Stomach (tissue), 9 donors: ENCODE measurements around the gene U2SURP. TPM values are rescaled to one million over a fixed set of nuclear protein-coding genes. Genes with fewer than 3 reads are reported as not detected.
"Not testable (repeated sequence)": the region's sequence is repeated elsewhere in the genome, so short reads cannot be mapped to it uniquely, and the experiment has no call there.

Experiments used
- DNase-seq, 2 donors: peaks; one replicate each; pipeline versions ENCODE4 v3.0.0 to v3.0.0-alpha.2; 2013 to 2019
- H3K27ac ChIP-seq, 5 donors: fragments of 200-600 bp in 4 of 5; sonication (generic) in 4 of 5; one replicate each; pipeline ENCODE4 v1.5.1; 2013 to 2019; ENCODE audit warnings: mild to moderate bottlenecking in 1 of 5, moderate library complexity in 1 of 5
- H3K27me3 ChIP-seq, 3 donors: fragments of 200-600 bp; sonication (generic); one replicate each; pipeline ENCODE4 v1.5.1; 2017 to 2019; ENCODE audit warnings: mixed run types in 1 of 3
- H3K36me3 ChIP-seq, 4 donors: fragments of 200-600 bp; sonication (generic); 1 replicate in 3 of 4; 2 replicates in 1 of 4; pipeline ENCODE4 v1.5.1; 2016 to 2019
- H3K4me1 ChIP-seq, 4 donors: fragments of 200-600 bp; sonication (generic); one replicate each; pipeline ENCODE4 v1.5.1; 2016 to 2019
- H3K4me3 ChIP-seq, 4 donors: fragments of 200-600 bp; sonication (generic) in 3 of 4; one replicate each; pipeline ENCODE4 v1.5.1; 2016 to 2019; ENCODE audit warnings: mild to moderate bottlenecking in 1 of 4
- H3K9me3 ChIP-seq, 4 donors: fragments of 200-600 bp; sonication (generic); one replicate each; pipeline ENCODE4 v1.5.1; 2016 to 2019
- CTCF ChIP-seq, 7 experiments: fragments of 450-650 bp in 4 of 7; fragments of 200-600 bp in 3 of 7; sonication (generic) in 3 of 7; IDR thresholded peaks; one replicate each; pipeline ENCODE4 v1.5.1; 2016 to 2019; ENCODE audit warnings: antibody characterized with exemption in 7 of 7, control low read depth in 2 of 7, mild to moderate bottlenecking in 1 of 7
- EP300 ChIP-seq: sonication (generic); formaldehyde crosslinking; IDR thresholded peaks from one replicate; pipeline ENCODE4 v1.6.1; 2017; ENCODE audit warnings: antibody characterized with exemption
- POLR2A ChIP-seq, 4 donors: fragments of 450-650 bp; IDR thresholded peaks; one replicate each; pipeline ENCODE4 v1.6.1; 2016; ENCODE audit warnings: antibody characterized with exemption in 4 of 4, control low read depth in 2 of 4, mild to moderate bottlenecking in 1 of 4, moderate library complexity in 1 of 4
- POLR2AphosphoS5 ChIP-seq, 3 donors: sonication (generic); formaldehyde crosslinking; IDR thresholded peaks; one replicate each; pipeline ENCODE4 v1.6.1; 2016; ENCODE audit warnings: antibody characterized with exemption in 3 of 3
- WGBS, 5 donors: extraction: QIAGEN DNeasy Blood & Tissue Kit in 3 of 5; methylation state at CpG; one replicate each; pipeline versions ENCODE4 v1.1.5 to v1.1.7; 2013 to 2018; 5-methylcytosine and 5-hydroxymethylcytosine counted together
- intact Hi-C: fragments of 100-400 bp; cut with DNase I; formaldehyde crosslinking; loops from one replicate; pipeline ENCODE4 v1.15.1; 2023; ENCODE audit warnings: low total_unique reads
- polyA plus RNA-seq, 3 donors: library from polyadenylated mRNA; stranded (reverse); fragments of 200-250 nt; gene quantifications; one replicate each; pipeline ENCODE4 v1.2.3, GENCODE V29; 2013
- total RNA-seq, 5 donors: library from RNA; depleted of rRNA; stranded (reverse); fragments of >200 nt; gene quantifications; one replicate each; pipeline versions ENCODE4 v1.1.0 to v1.2.3, GENCODE V29; 2014 to 2016
- donor health status: healthy with polysubstance abuse.
- donor health status: Bipolar disorder and iron deficiency.
- donor health status: healthy.

The U2SURP gene
- total and polyA plus RNA-seq, 8 donors: 12.8 to 156 (median 59.9) TPM

GRCh38 chr3:143024351-143024960, 23.1 kb downstream of the U2SURP start:
- TF ChIP-seq POLR2A (IDR thresholded peaks at IDR 0.05) (no peak), CTCF (IDR thresholded peaks at IDR 0.05) (no peak), POLR2AphosphoS5 (IDR thresholded peaks at IDR 0.05) (no peak), EP300 (no peak)
- Histone ChIP-seq H3K9me3 (no peaks in the 10 kb centered on the region), H3K4me1 (no peaks in the 10 kb centered on the region), H3K4me3 (no peak overlapping the region), H3K36me3 (peaks cover 59 to 97% (median 95%) of the 10 kb centered on the region in 4 donors), H3K27ac (no peak overlapping the region), H3K27me3 (no peaks in the 10 kb centered on the region)
- no peak for DNase-seq
- 93 to 98% (median 97%) methylated on average over 4 of the region's 4 CpGs for WGBS, 5 donors
- intact Hi-C loops: no loop called here

DNA sequence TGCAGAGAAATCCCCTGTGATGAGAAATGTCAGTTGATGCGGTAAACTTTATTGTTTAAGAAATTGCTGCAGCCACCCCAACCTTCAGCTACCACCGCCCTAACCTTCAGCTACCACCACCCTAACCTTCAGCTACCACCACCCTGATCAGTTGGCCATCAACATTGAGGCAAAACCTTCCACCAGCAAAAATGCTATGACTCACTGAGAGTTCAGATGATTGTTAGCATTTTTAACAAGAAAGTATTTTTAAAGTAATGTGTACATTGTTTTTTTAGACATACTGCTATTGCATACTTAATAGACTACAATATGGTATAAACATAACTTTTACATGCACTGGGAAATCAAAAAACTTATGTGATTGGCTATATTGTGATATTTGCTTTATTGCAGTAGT, 30.0 kb downstream of the U2SURP start:
- peaks cover 21 to 90% (median 83%) of the 10 kb centered on the region in 4 donors for H3K36me3 ChIP-seq
- intact Hi-C loops: no loop called here
- H3K27me3 ChIP-seq: no peaks in the 10 kb centered on the region
- H3K27ac ChIP-seq: no peak overlapping the region
- peaks cover 0 to 8% (median 0%) of the 10 kb centered on the region in 4 donors for H3K4me1 ChIP-seq
- no peaks in the 10 kb centered on the region for H3K9me3 ChIP-seq
- WGBS, 5 donors: 76 to 89% (median 86%) methylated on average over 2 of the region's 2 CpGs
- TF ChIP-seq POLR2A (IDR thresholded peaks at IDR 0.05) (no peak), POLR2AphosphoS5 (IDR thresholded peaks at IDR 0.05) (no peak), CTCF (IDR thresholded peaks at IDR 0.05) (no peak), EP300 (no peak)
- no peak for DNase-seq
- H3K4me3 ChIP-seq: no peak overlapping the region

DNA sequence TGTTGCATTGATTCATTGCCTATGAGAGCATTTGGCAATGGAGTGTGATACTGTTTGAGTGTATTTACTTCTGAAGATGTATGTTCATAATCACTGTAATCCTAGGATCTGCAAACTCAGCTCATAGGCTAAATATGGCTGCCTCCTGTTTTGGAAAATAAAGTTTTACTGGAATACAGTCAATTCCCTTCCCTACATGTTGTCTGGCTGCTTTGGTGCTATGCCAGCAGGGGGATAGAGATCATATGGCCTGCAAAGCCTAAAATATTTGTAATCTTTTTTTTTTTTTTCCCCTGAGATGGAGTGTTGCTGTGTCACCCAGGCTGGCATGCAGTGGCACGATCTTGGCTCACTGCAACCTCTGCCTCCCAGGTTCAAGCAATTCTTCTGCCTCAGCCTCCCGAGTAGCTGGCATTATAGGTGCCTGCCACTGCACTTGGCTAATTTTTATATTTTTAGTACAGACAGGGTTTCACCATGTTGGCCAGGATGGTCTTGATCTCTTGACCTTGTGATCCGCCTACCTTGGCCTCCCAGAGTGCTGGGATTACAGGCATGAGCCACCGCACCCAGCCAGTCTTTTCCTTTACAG, 30.5 kb downstream of the U2SURP start:
- H3K4me3 ChIP-seq, H3K27ac ChIP-seq, intact Hi-C loops, H3K27me3 ChIP-seq, H3K9me3 ChIP-seq: not testable (repeated sequence)
- Histone ChIP-seq H3K4me1 (peaks cover 0 to 11% (median 0%) of the 10 kb centered on the region in 4 donors), H3K36me3 (peaks cover 21 to 92% (median 85%) of the 10 kb centered on the region in 4 donors)
- DNase-seq: peak in 1 of 2 donors; percentile 47
- 83 to 90% (median 84%) methylated on average over 4 of the region's 4 CpGs for WGBS, 5 donors

DNA sequence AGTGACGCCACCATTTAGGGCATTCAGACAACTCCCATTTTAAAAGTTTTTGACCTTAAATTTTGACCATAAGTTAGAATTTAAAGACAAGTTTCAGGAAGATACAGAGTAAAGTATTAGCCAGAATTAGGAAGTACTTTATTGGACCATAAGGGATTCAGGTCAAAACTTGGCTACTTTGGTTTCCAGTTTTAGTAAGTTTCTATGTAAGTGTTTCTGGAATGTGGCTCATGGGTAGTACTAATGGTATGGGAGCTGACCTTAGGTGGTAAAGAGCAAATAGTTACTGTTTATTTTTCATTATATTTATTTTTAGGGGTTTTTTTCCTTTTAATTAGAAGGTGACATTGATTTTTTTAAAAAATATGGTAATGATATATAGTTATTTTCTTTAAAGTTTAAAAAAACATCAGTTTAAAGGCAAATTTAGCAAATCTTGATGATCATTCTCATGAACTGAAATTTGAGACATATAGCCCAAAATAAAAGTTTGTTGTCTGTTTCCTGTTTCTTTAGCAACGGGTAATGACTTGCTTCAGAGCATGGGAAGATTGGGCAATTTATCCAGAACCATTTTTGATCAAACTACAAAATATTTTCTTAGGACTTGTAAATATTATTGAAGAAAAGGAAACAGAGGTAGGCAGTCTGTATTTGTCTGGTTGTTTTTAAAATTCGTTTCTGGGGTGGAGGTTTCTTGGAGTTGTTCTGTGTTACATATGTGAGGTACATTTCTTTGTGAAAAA, 34.3 kb downstream of the U2SURP start:
- TF ChIP-seq POLR2AphosphoS5 (IDR thresholded peaks at IDR 0.05) (no peak), CTCF (IDR thresholded peaks at IDR 0.05) (no peak), EP300 (no peak), POLR2A (IDR thresholded peaks at IDR 0.05) (no peak)
- Histone ChIP-seq H3K4me3 (no peak overlapping the region), H3K9me3 (no peaks in the 10 kb centered on the region), H3K36me3 (peaks cover 10 to 81% (median 77%) of the 10 kb centered on the region in 4 donors), H3K4me1 (peaks cover 0 to 12% (median 0%) of the 10 kb centered on the region in 4 donors), H3K27me3 (no peaks in the 10 kb centered on the region), H3K27ac (peak overlapping the region in 1 of 5 donors; percentile 49)
- 77 to 83% (median 81%) methylated on average over 3 of the region's 3 CpGs for WGBS, 5 donors
- DNase-seq: no peak
- intact Hi-C loops: no loop called here
